Dendritic cell treated with granulocyte-macrophage colony-stimulating factor and Interleukin-4, amounts not matched to agents 40 ng/mL and 50 ng/mL, for 4 days (primary cell): ENCODE measurements around the gene NLRP1.
"Not testable (repeated sequence)": the region's sequence is repeated elsewhere in the genome, so short reads cannot be mapped to it uniquely, and the experiment has no call there.

ENCODE experiments used
- H3K27ac Mint-ChIP-seq: one replicate; pipeline ENCODE4 v1.8.0; 2022; ENCODE audit warnings: mild to moderate bottlenecking, mixed read lengths
- H3K27me3 Mint-ChIP-seq: one replicate; pipeline ENCODE4 v1.8.0; 2022; ENCODE audit warnings: mild to moderate bottlenecking, mixed read lengths
- H3K36me3 Mint-ChIP-seq: one replicate; pipeline ENCODE4 v1.8.0; 2022; ENCODE audit warnings: low read depth, mixed read lengths
- H3K4me1 Mint-ChIP-seq: one replicate; pipeline ENCODE4 v1.8.0; 2022; ENCODE audit warnings: low read depth, mixed read lengths
- H3K4me3 Mint-ChIP-seq: one replicate; pipeline ENCODE4 v1.8.0; 2022; ENCODE audit warnings: mild to moderate bottlenecking, moderate library complexity, mixed read lengths
- H3K9me3 Mint-ChIP-seq: one replicate; pipeline ENCODE4 v1.8.0; 2022; ENCODE audit warnings: mixed read lengths
- intact Hi-C: fragments of 100-400 bp; cut with micrococcal nuclease; formaldehyde crosslinking; loops from one replicate; pipeline ENCODE4 v1.15.0; 2022

The NLRP1 gene

GRCh38 chr17:5581655-5582054 is 2.7 kb downstream of the NLRP1 start:
- Mint-ChIP-seq H3K9me3 (no peaks in the 10 kb centered on the region), H3K4me3 (no peak overlapping the region), H3K36me3 (peaks cover 60% of the 10 kb centered on the region), H3K27ac (no peak overlapping the region), H3K4me1 (peaks cover 90% of the 10 kb centered on the region), H3K27me3 (no peaks in the 10 kb centered on the region)
- intact Hi-C loops = no loop called here

- peak overlapping the region; percentile 39 for H3K27ac Mint-ChIP-seq
- intact Hi-C loops = no loop called here
- peaks cover 89% of the 10 kb centered on the region for H3K4me1 Mint-ChIP-seq
- H3K36me3 Mint-ChIP-seq = peaks cover 67% of the 10 kb centered on the region
- H3K4me3 Mint-ChIP-seq = no peak overlapping the region
- no peaks in the 10 kb centered on the region for H3K9me3 Mint-ChIP-seq
- H3K27me3 Mint-ChIP-seq = no peaks in the 10 kb centered on the region
Measured at GRCh38 chr17:5580969-5581368, 3.3 kb downstream of the NLRP1 start.

- Mint-ChIP-seq H3K4me1 (peaks cover 89% of the 10 kb centered on the region), H3K27me3 (no peaks in the 10 kb centered on the region), H3K9me3 (no peaks in the 10 kb centered on the region), H3K4me3 (no peak overlapping the region), H3K36me3 (peaks cover 73% of the 10 kb centered on the region), H3K27ac (no peak overlapping the region)
- intact Hi-C loops = no loop called here
Measured at GRCh38 chr17:5580367-5580766, 3.9 kb downstream of the NLRP1 start.

DNA sequence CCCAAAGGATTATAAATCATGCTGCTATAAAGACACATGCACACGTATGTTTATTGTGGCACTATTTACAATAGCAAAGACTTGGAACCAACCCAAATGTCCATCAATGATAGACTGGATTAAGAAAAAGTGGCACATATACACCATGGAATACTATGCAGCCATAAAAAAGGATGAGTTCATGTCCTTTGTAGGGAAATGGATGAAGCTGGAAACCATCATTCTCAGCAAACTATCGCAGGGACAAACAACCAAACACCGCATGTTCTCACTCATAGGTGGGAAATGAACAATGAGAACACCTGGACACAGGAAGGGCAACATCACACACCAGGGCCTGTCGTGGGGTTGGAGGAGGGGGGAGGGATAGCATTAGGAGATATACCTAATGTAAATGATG is 5.5 kb downstream of the NLRP1 start:
- H3K9me3 Mint-ChIP-seq, H3K27ac Mint-ChIP-seq, H3K27me3 Mint-ChIP-seq, intact Hi-C loops, H3K4me3 Mint-ChIP-seq: not testable (repeated sequence)
- H3K4me1 Mint-ChIP-seq = peaks cover 75% of the 10 kb centered on the region
- H3K36me3 Mint-ChIP-seq = peaks cover 80% of the 10 kb centered on the region

GRCh38 chr17:5573017-5573416 is 11.3 kb downstream of the NLRP1 start:
- H3K27me3 Mint-ChIP-seq, intact Hi-C loops, H3K4me3 Mint-ChIP-seq, H3K27ac Mint-ChIP-seq, H3K9me3 Mint-ChIP-seq: not testable (repeated sequence)
- peaks cover 74% of the 10 kb centered on the region for H3K36me3 Mint-ChIP-seq
- peaks cover 28% of the 10 kb centered on the region for H3K4me1 Mint-ChIP-seq

- intact Hi-C loops = no loop called here
- Mint-ChIP-seq H3K4me3 (no peak overlapping the region), H3K27me3 (no peaks in the 10 kb centered on the region), H3K36me3 (peaks cover 82% of the 10 kb centered on the region), H3K9me3 (peaks cover 5% of the 10 kb centered on the region), H3K27ac (no peak overlapping the region), H3K4me1 (peaks cover 15% of the 10 kb centered on the region)
Measured at GRCh38 chr17:5571281-5571680, 13.0 kb downstream of the NLRP1 start.

DNA sequence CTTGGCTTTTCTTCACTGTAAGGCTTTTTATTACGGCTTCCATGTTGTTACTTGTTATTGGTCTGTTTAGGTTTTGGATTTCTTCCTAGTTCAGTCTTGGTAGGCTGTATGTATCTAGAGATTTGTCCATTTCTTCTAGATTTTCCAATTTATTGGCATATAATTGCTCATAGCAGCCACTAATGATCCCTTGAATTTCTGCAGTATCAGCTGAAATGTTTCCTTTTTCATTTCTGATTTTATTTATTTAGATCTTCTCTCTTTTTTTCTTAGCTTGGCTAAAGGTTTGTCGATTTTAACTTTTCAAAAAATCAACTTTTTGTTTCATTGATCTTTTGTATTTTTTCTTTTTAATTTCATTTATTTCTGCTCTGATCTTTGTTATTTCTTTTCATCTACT is 18.5 kb downstream of the NLRP1 start:
- peaks cover 19% of the 10 kb centered on the region for H3K4me1 Mint-ChIP-seq
- H3K4me3 Mint-ChIP-seq = no peak overlapping the region
- H3K27ac Mint-ChIP-seq = no peak overlapping the region
- H3K36me3 Mint-ChIP-seq = peaks cover 66% of the 10 kb centered on the region
- H3K9me3 Mint-ChIP-seq = no peaks in the 10 kb centered on the region
- intact Hi-C loops = no loop called here
- H3K27me3 Mint-ChIP-seq = no peaks in the 10 kb centered on the region

- Mint-ChIP-seq H3K27ac (no peak overlapping the region), H3K36me3 (peaks cover 69% of the 10 kb centered on the region), H3K4me3 (no peak overlapping the region), H3K9me3 (no peaks in the 10 kb centered on the region), H3K27me3 (no peaks in the 10 kb centered on the region), H3K4me1 (peaks cover 23% of the 10 kb centered on the region)
- intact Hi-C loops = no loop called here
Measured at GRCh38 chr17:5563456-5563855, 20.9 kb downstream of the NLRP1 start.

GRCh38 chr17:5562661-5563360 is 21.5 kb downstream of the NLRP1 start:
- H3K4me3 Mint-ChIP-seq = no peak overlapping the region
- H3K4me1 Mint-ChIP-seq = peaks cover 29% of the 10 kb centered on the region
- H3K27ac Mint-ChIP-seq = no peak overlapping the region
- intact Hi-C loops = no loop called here
- no peaks in the 10 kb centered on the region for H3K27me3 Mint-ChIP-seq
- H3K36me3 Mint-ChIP-seq = peaks cover 69% of the 10 kb centered on the region
- H3K9me3 Mint-ChIP-seq = no peaks in the 10 kb centered on the region

GRCh38 chr17:5561736-5562571 is 22.4 kb downstream of the NLRP1 start:
- Mint-ChIP-seq H3K9me3 (no peaks in the 10 kb centered on the region), H3K27ac (no peak overlapping the region), H3K4me1 (peaks cover 38% of the 10 kb centered on the region), H3K27me3 (no peaks in the 10 kb centered on the region), H3K36me3 (peaks cover 69% of the 10 kb centered on the region), H3K4me3 (no peak overlapping the region)
- intact Hi-C loops = no loop called here

- H3K4me1 Mint-ChIP-seq = peaks cover 35% of the 10 kb centered on the region
- no peak overlapping the region for H3K27ac Mint-ChIP-seq
- intact Hi-C loops = no loop called here
- no peaks in the 10 kb centered on the region for H3K27me3 Mint-ChIP-seq
- no peaks in the 10 kb centered on the region for H3K9me3 Mint-ChIP-seq
- H3K4me3 Mint-ChIP-seq = no peak overlapping the region
- H3K36me3 Mint-ChIP-seq = peaks cover 75% of the 10 kb centered on the region
Measured at GRCh38 chr17:5560361-5560988, 23.8 kb downstream of the NLRP1 start.

DNA sequence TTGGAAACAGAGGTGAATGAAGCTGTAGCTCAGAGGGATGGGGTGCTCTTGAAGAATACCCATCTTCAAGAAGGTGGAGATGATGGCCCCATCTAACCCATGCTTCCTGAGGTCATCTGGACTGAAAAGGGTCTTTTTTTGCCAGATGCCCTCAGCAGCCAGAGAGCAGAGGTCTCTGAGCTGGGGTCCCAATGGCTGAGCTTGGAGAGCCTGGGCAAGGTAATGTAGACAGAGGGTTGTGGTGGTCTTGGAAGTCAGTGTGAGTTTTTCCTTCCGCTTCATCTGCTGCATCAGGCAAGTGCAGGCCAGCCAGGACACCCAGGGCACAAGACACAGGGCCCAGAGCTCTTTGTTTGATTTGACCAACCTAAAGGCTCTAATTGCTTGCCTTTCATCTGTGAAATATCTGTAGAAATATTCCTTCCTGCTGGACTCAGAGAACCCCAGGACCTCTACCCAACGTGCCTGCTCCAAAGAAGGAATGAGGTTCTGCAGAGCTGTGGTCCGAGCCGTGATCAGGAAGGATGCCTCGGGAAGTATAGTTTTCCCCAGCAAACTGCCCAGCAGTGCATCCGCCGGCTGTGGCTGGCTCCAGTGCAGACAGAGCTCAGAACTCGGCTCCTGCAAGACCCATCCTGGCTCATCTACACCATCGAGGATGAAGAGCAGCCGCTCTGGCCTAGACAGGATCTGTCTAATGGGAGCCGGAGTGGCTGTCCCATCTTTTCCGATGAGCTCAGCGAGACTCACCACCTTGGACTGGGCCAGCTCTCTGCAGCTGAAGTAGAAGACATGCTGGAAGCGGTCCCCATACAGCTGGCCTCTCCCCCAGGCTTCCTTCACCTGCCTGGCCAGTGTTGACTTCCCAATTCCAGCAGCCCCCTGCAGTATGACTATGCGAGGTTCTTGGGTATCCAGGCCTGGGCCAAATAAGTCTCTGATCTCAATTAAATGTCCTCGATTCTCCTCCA is 25.2 kb downstream of the NLRP1 start:
- H3K4me3 Mint-ChIP-seq = no peak overlapping the region
- H3K27me3 Mint-ChIP-seq = no peaks in the 10 kb centered on the region
- H3K36me3 Mint-ChIP-seq = peaks cover 87% of the 10 kb centered on the region
- intact Hi-C loops = no loop called here
- no peak overlapping the region for H3K27ac Mint-ChIP-seq
- peaks cover 41% of the 10 kb centered on the region for H3K4me1 Mint-ChIP-seq
- H3K9me3 Mint-ChIP-seq = no peaks in the 10 kb centered on the region

DNA sequence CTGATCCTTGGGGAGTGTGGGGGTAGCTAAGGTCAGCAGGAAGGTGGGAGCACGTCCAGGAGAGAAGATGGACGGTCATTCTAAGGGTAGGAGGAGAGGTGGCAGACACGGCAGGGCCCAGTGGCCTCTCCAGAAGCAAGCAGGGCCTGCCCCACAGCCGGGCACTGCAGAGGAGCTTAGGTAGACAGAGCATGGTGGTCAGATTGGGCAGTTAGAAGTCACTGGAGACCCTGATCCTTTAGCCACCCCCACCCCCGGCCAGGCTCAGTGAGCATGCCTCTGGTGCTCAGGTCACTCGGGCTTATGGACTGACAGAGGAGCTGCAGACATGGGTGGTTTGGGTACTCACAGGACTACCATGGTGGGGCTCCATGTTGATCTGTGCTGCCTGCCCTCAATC is 26.3 kb downstream of the NLRP1 start:
- Mint-ChIP-seq H3K27ac (peak overlapping the region; percentile 61), H3K4me3 (no peak overlapping the region), H3K36me3 (peaks cover 93% of the 10 kb centered on the region), H3K9me3 (no peaks in the 10 kb centered on the region), H3K27me3 (no peaks in the 10 kb centered on the region), H3K4me1 (peaks cover 40% of the 10 kb centered on the region)
- intact Hi-C loops = no loop called here
